GM12878 (cell line): ENCODE data around the gene MEAF6.

ENCODE experiments used
- ASH2L ChIP-seq: fragments of 300-600, 200-600 bp; sonication (generic); IDR thresholded peaks from 2 replicates; pipeline ENCODE4 v1.6.1; 2017; ENCODE audit warnings: low read depth, mild to moderate bottlenecking, borderline replicate concordance
- BACH1 ChIP-seq: fragments of 450-650 bp; IDR thresholded peaks from 2 replicates; pipeline ENCODE4 v1.6.1; 2017; ENCODE audit warnings: mild to moderate bottlenecking, borderline replicate concordance
- CEBPZ ChIP-seq: fragments of 150-350 bp; IDR thresholded peaks from 2 replicates; pipeline ENCODE4 v1.6.1; 2016; ENCODE audit warnings: low read depth, low read length
- CREM ChIP-seq: IDR thresholded peaks from 2 replicates; pipeline ENCODE4 v1.6.1; 2014; ENCODE audit warnings: antibody characterized with exemption, low read depth
- CTCF ChIP-seq, 3 experiments: IDR thresholded peaks in 2 of 3; conservative IDR thresholded peaks in 1 of 3; 2 replicates each; pipeline ENCODE4 v1.5.1; 2011; ENCODE audit warnings: low read depth in 3 of 3, low read length in 3 of 3, mild to moderate bottlenecking in 3 of 3, control low read depth in 2 of 3, moderate library complexity in 2 of 3, inconsistent platforms in 1 of 3, mixed read lengths in 1 of 3; ENCODE audit not compliant: control insufficient read depth in 2 of 3, insufficient read depth in 1 of 3; ENCODE audit errors: extremely low read depth in 1 of 3
- EZH2 ChIP-seq: IDR thresholded peaks from 2 replicates; pipeline ENCODE4 v1.6.1; 2012; ENCODE audit warnings: low read depth, mild to moderate bottlenecking, control low read depth, inconsistent platforms, low read length, borderline replicate concordance; ENCODE audit not compliant: control insufficient read depth
- MXI1 ChIP-seq: fragments of 150-350 bp; IDR thresholded peaks from 2 replicates; pipeline ENCODE4 v1.6.1; 2011; ENCODE audit warnings: low read depth, mild to moderate bottlenecking, inconsistent platforms, low read length, improper control_type of control experiment
- POLR2A ChIP-seq: IDR thresholded peaks from 2 replicates; pipeline ENCODE4 v1.6.1; 2011; ENCODE audit warnings: low read depth, mild to moderate bottlenecking, low read length
- TAF1 ChIP-seq: IDR thresholded peaks from 2 replicates; pipeline ENCODE4 v1.6.1; 2011; ENCODE audit warnings: mild to moderate bottlenecking, low read depth, low read length, borderline replicate concordance
- TCF12 ChIP-seq: IDR thresholded peaks from 2 replicates; pipeline ENCODE4 v1.6.1; 2011; ENCODE audit warnings: low read depth, mild to moderate bottlenecking, low read length
- ZBED1 ChIP-seq: IDR thresholded peaks from 2 replicates; pipeline ENCODE4 v1.6.1; 2016; ENCODE audit warnings: borderline replicate concordance

DNA sequence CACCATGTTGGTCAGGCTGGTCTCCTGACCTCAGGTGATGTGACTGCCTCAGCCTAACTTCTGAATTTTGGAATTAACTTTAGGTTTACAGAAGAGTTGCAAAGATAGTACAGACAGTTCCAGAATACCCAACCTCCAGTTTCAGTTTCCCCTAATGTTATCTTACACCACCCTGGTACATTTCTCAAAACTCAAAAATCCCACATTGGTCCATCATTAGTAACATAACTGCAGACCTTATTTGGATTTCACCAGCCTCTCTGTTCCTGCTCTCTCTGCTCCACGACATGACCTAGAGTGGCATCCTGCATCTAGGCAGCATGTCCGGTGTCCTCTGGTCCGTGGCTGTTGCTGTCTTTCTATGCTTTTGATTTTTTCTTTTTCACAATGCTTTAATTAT lies 45.2 kb downstream of the MEAF6 start:
- TF ChIP-seq CTCF (IDR thresholded peaks at IDR 0.05 in 2 of 3, conservative IDR thresholded peaks at IDR 0.05 in 1 of 3; ENCODE audit: control insufficient read depth in 2 of 3, extremely low read depth in 1 of 3, insufficient read depth in 1 of 3, low read depth in 3 of 3, low read length in 3 of 3) (no peak), EZH2 (no peak), CEBPZ (no peak), MXI1 (no peak), ZBED1 (no peak), ASH2L (no peak), TCF12 (no peak), BACH1 (no peak), CREM (no peak), TAF1 (no peak), POLR2A (no peak)
